Anterior cingulate cortex (tissue), 58 donors: ENCODE measurements around the gene WT1.
"Not testable (repeated sequence)": the region's sequence is repeated elsewhere in the genome, so short reads cannot be mapped to it uniquely, and the experiment has no call there.

Experiments
- DNase-seq, 58 donors: peaks; one replicate each; lab custom pipeline; 2025; lab: John Stamatoyannopoulos, UW

WT1 gene

GRCh38 chr11:32390712-32391111 lies 44.6 kb downstream of the WT1 start:
- no peak for DNase-seq

- no peak for DNase-seq
Measured at GRCh38 chr11:32388871-32389770, 46.2 kb downstream of the WT1 start.

- DNase-seq, result no peak
Measured at GRCh38 chr11:32388365-32388764, 47.0 kb downstream of the WT1 start.

GRCh38 chr11:32387411-32387810 lies 47.9 kb downstream of the WT1 start:
- no peak for DNase-seq

- no peak for DNase-seq
Measured at GRCh38 chr11:32386770-32387377, 48.5 kb downstream of the WT1 start.

- DNase-seq, result peak in 5 of 58 donors; percentile 1 to 3 (median 2)
Measured at GRCh38 chr11:32385998-32386397, 49.3 kb downstream of the WT1 start.

GRCh38 chr11:32382339-32383049 lies 52.8 kb downstream of the WT1 start:
- no peak for DNase-seq

GRCh38 chr11:32381179-32381578 lies 54.2 kb downstream of the WT1 start:
- DNase-seq, result no peak

- DNase-seq, result no peak
Measured at GRCh38 chr11:32379719-32380118, 55.6 kb downstream of the WT1 start.

DNA sequence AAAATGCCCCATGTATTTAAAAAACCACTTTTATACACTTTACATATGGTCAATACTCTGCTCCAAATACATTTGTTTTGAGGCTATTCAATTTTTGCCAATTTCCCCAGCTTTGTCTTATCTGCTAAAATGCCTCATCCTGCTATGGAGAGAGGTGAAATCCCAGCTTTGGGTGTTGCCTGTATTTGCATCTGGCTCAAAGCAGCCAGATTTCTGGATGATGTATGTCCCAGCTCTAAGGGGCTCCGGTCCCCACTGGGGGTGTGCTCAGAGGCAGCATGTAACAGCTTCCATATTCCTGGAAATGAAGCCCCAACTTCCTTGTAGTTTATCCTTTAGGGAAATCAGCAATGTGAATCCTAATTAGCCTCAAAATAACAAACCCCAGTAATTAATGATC lies 59.5 kb downstream of the WT1 start:
- no peak for DNase-seq

- DNase-seq, result peak in 1 of 58 donors; percentile 3
Measured at GRCh38 chr11:32374261-32374711, 61.1 kb downstream of the WT1 start.

DNA sequence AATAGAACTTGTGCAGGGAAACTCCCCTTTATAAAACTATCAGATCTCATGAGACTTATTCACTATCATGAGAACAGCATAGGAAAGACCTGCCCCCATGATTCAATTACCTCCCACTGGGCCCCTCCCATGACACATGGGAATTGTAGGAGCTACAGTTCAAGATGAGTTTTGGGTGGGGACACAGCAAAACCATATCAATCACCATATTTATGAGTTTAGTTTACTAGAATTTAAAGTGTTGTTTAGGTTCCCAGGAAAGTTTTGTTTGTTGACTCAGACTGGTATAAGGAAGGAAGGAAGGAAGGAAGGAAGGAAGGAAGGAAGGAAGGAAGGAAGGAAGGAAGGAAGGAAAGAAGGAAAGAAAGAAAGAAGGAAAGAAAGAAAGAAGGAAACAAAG lies 65.4 kb downstream of the WT1 start:
- DNase-seq, result not testable (repeated sequence)

- DNase-seq, result no peak
Measured at GRCh38 chr11:32366666-32367065, 68.7 kb downstream of the WT1 start.

DNA sequence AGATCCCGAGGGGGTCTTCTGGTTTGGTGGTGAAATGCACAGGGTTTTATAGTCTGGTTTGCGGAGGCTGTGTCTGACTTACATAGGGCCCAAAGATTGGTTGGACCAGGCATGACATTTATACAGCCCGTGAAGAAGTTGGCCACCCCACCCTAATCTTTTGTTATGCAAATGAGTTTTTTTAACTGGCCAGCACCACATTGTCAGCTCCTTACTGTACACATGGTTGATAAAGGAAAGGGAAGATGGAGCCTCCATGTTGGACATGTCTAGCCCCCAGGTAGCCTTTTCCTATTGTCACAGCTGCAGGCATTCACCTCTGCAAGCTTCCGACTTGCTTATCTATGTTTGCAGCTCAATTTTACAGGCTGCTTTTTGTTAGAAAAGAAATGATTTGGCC lies 70.1 kb downstream of the WT1 start:
- no peak for DNase-seq

DNA sequence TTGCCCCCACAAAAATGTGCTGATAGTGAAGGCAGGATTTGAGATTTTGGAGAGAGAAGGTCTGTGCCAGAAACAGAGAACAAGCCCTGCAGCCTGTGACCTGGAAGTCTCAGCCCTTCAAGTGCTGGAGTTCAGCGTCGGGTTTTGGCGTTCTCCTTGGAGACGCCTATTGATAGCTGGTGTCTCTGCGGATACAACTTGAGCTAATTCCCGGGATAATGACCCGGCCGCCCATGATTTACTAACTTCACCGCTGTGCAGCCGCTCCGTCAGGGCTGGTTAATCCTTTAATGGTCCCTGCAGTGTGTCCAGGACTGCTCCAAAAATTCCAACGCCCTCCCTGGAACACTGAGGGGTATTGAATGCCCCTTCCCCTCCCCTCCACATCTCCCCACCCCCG lies 76.6 kb downstream of the WT1 start:
- DNase-seq, result peak in 3 of 58 donors; percentile 1 to 4 (median 3)

- no peak for DNase-seq
Measured at GRCh38 chr11:32353884-32354283, 81.5 kb downstream of the WT1 start.

- no peak for DNase-seq
Measured at GRCh38 chr11:32348502-32348901, 86.8 kb downstream of the WT1 start.

- no peak for DNase-seq
Measured at GRCh38 chr11:32344946-32345345, 90.4 kb downstream of the WT1 start.

DNA sequence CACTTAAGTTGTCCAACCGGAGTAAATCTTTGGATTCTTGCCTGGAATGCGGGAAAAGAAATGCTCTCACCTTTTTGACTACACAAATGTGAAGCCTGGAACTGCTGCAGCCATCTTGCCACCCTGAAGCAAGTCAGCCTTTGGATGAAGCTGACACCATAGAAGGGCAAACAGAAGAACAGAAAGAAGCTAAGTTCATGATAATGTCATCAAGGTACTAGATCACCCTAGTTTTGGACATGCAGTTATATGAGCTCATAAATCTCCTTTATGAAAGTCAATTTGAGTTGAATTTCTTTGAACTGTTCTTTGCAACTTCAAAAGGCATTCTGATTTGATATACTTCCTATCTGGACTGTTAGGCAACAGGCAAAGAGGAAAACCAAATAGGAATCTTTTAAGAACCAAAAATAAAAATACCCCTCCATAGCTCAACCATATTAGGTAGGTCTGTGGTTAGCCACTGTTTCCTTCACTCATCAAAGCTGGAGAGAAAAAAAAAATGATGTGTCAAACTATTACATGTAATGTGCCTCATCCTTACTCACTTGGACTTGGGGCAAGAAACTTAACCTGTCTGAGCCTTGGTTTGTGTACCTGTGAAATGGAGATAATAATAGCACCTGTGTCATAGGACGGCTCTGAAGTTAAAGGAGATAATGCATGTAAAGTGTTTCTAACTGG lies 91.9 kb downstream of the WT1 start:
- DNase-seq, result no peak
